ENCODE data around the gene N4BP2L2.

Gene N4BP2L2

DNA sequence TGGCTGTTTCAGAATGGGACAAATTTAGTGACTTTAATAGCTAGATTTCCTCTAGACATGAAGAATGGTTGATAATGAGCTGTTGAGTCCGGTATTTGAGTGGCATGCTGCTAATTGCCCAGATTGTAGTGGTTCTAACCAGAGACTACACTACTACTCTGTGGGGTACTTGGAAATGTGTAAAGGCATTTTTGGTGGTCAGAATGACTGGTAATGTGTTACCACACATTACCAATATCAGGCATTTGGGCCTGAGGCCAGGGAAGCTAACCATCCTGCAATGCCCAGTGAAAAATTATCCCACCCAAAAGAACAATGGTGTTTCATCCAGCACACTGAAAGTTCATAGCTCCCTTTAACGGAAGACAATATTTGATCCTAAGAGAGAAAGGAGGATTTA, 93.1 kb downstream of the N4BP2L2 start:
- H3K4me3 ChIP-seq (replicated peaks; ENCODE audit: low read depth, low read length) = no peak overlapping the region
- TF ChIP-seq, protein P1, sequence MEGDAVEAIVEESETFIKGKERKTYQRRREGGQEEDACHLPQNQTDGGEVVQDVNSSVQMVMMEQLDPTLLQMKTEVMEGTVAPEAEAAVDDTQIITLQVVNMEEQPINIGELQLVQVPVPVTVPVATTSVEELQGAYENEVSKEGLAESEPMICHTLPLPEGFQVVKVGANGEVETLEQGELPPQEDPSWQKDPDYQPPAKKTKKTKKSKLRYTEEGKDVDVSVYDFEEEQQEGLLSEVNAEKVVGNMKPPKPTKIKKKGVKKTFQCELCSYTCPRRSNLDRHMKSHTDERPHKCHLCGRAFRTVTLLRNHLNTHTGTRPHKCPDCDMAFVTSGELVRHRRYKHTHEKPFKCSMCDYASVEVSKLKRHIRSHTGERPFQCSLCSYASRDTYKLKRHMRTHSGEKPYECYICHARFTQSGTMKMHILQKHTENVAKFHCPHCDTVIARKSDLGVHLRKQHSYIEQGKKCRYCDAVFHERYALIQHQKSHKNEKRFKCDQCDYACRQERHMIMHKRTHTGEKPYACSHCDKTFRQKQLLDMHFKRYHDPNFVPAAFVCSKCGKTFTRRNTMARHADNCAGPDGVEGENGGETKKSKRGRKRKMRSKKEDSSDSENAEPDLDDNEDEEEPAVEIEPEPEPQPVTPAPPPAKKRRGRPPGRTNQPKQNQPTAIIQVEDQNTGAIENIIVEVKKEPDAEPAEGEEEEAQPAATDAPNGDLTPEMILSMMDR (IDR thresholded peaks at IDR 0.05; ENCODE audit: low read depth, low read length, missing control alignments) = no peak
- DNase-seq (ENCODE audit: extremely low read depth, low read depth) = no peak

DNA sequence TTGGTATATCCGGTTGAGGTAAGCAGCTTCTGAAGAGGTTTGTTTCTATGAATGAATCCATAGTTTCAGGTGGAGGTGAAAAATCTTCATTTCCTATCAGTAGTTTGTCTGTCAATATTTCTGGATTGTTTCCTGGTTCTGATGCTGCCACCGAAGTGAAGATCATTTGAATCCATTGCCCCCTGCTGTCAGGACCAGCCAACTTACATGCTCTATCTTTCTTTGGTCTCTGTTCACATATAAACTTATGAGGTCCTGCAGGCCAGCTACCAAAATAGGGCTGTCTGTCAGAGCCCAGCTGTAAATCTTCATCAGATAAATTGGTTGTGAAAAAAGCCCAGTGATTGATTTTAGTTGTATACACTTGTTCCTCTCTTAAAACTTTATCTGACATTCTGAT, 95.5 kb downstream of the N4BP2L2 start:
- no peak overlapping the region for H3K4me3 ChIP-seq (replicated peaks; ENCODE audit: low read depth, low read length)
- DNase-seq (ENCODE audit: extremely low read depth, low read depth) = no peak
- TF ChIP-seq, protein P1 (IDR thresholded peaks at IDR 0.05; ENCODE audit: low read depth, low read length, missing control alignments) = peak; percentile 23

DNA sequence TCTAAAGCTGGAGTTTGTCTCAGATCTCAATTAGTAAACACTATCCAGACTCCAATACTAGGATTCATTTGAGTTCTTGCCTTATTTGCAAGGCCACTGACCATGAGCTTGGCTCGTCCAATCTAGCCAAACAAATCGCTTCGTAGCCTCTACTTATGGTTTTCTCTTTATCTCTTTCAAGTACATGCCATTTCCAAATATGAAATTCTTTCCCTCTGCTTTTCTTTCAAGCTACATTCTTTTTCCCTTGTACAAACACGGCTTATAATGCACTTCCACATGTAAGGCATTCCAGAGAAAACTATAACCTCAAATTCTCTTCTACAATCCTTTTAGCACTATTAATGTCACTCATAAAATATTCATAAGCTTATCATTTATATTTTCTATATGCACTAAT, 99.7 kb downstream of the N4BP2L2 start:
- DNase-seq (ENCODE audit: extremely low read depth, low read depth) = no peak
- TF ChIP-seq, protein P1 (IDR thresholded peaks at IDR 0.05; ENCODE audit: low read depth, low read length, missing control alignments) = no peak
- H3K4me3 ChIP-seq (replicated peaks; ENCODE audit: low read depth, low read length) = no peak overlapping the region

DNA sequence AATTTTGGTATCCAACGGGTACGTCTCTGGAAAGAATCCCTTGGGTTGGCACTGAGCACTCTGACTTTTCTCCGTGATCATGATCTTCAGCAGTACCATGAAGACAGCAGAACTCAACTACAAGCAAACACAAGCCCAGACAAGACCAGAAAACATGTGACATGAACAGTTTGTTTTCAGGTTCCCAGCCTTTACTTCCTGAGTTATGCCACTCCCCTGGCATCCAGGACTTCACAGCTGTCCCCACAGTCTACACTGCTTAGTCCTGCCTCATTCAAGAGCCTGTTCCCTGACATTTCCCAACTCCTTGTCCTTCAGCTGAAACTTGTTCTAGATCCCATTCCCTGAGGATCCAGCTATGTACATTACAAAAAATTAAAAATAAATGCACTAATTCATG, 105.7 kb downstream of the N4BP2L2 start:
- no peak for DNase-seq (ENCODE audit: extremely low read depth, low read depth)
- no peak overlapping the region for H3K4me3 ChIP-seq (replicated peaks; ENCODE audit: low read depth, low read length)
- TF ChIP-seq, protein P1 (IDR thresholded peaks at IDR 0.05; ENCODE audit: low read depth, low read length, missing control alignments) = no peak

DNA sequence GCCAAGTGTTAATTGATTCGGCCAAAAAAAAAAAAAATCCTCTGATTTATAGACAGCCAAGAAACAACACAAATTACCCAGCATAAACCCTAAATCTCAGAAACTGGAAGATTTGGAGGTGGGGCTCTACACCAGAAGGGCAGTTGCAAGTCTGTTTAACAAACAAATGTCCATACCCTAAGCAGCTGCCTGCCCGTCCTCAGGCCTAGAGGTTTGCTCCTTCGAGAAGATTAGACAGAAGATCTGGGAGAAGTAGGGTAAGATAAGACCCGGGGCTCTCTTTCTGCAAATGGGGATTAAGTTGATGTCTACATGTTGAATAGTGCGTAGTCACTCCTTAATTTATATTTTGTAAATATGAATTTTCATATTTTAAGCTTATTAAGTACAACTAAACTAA, 107.2 kb downstream of the N4BP2L2 start:
- TF ChIP-seq, protein P1 (IDR thresholded peaks at IDR 0.05; ENCODE audit: low read depth, low read length, missing control alignments) = no peak
- no peak for DNase-seq (ENCODE audit: extremely low read depth, low read depth)

DNA sequence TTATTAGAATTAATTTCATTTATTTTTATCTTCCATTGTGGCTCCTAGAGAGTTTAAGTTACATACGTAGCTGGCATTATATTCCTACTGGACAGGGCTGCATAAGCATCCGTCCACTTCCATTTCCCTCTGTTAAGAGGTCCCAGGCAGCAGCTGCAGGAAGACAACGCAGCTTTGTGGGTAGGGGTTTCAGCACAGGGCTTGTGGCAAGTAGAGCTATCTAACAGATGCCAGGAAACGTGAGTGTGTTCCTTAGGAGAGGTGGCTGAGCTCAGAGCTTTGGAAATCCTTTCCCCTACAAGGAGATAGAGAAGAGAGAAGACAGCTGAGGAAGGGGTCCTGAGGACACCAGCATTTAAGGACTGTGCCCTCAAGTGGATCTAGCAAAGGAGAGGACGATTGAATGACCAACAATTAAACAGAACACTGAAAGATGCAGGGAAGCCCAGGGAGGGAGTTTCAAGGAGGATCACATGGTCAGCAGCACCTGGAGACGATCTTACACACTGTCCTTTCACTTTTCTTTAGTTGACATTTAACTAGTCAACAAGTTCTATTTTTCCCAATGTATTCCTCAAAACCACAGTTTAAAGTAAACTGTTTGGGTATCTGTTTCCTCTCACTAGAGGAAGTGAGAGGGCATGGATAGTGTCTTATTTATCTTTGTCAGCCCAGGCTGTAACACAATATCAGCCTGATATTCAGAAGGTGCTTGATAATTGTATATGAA, 108.4 kb downstream of the N4BP2L2 start:
- TF ChIP-seq, protein P1 (IDR thresholded peaks at IDR 0.05; ENCODE audit: low read depth, low read length, missing control alignments) = no peak
- no peak for DNase-seq (ENCODE audit: extremely low read depth, low read depth)
- no peak overlapping the region for H3K4me3 ChIP-seq (replicated peaks; ENCODE audit: low read depth, low read length)

More for the DNA sequence above, 107.2 kb downstream of the N4BP2L2 start:
- H3K4me3 ChIP-seq (replicated peaks; ENCODE audit: low read depth, low read length) = no peak overlapping the region

All from HFF-Myc (cell line).